ENCODE data around the gene IRF9.
A peak's percentile ranks its signal among the peaks of the same experiment; 100 is the strongest.

IRF9 gene

GRCh38 chr14:24146978-24147760, 13.9 kb upstream of the IRF9 start, which contains the start of gene RNF31:
RNF31 (plus strand) TSS chr14:24147498; CDS start chr14:24147699, 201 bp downstream.
- DNase-seq, result peak; percentile 100
- Mint-ChIP-seq H3K27ac (peak within 1 kb of the TSS; percentile 99), H3K4me1 (peaks cover 65% of the 10 kb centered on the region), H3K9me3 (no peaks in the 10 kb centered on the region), H3K36me3 (peaks cover 67% of the 10 kb centered on the region), H3K27me3 (no peaks in the 10 kb centered on the region), H3K4me3 (peak within 1 kb of the TSS; percentile 93)
- CTCF ChIA-PET, result interaction anchor here (0.8 to 8.0 kb wide), 7 partner anchors 10 to 284 kb away, joined by 3 to 67 read pairs (median 4); partner anchors contain the start of genes CIDEB, IRF9 and PSME1

GRCh38 chr14:24147761-24148428, 13.2 kb upstream of the IRF9 start:
- no peaks in the 10 kb centered on the region for H3K9me3 Mint-ChIP-seq
- CTCF ChIA-PET, result interaction anchor here (0.8 to 8.0 kb wide), 5 partner anchors 9 to 160 kb away, joined by 3 to 67 read pairs (median 4); partner anchors contain the start of genes CIDEB and IRF9
- peak overlapping the region; percentile 93 for H3K4me3 Mint-ChIP-seq
- H3K4me1 Mint-ChIP-seq, result peaks cover 61% of the 10 kb centered on the region
- no peaks in the 10 kb centered on the region for H3K27me3 Mint-ChIP-seq
- peak overlapping the region; percentile 81 for H3K27ac Mint-ChIP-seq
- DNase-seq, result peak; percentile 34
- H3K36me3 Mint-ChIP-seq, result peaks cover 66% of the 10 kb centered on the region

- Mint-ChIP-seq H3K36me3 (peaks cover 59% of the 10 kb centered on the region), H3K9me3 (no peaks in the 10 kb centered on the region), H3K4me1 (peaks cover 47% of the 10 kb centered on the region), H3K4me3 (peak overlapping the region; percentile 93), H3K27ac (peak overlapping the region; percentile 11), H3K27me3 (no peaks in the 10 kb centered on the region)
- CTCF ChIA-PET, result interaction anchor here (1.7 to 8.0 kb wide), 2 partner anchors 11 to 91 kb away, joined by 3 to 67 read pairs; partner anchors contain the start of gene IRF9
- no peak for DNase-seq
Observed at GRCh38 chr14:24149302-24149969, 11.6 kb upstream of the IRF9 start.

GRCh38 chr14:24150061-24150460, 11.0 kb upstream of the IRF9 start:
- Mint-ChIP-seq H3K9me3 (no peaks in the 10 kb centered on the region), H3K4me3 (no peak overlapping the region), H3K4me1 (peaks cover 45% of the 10 kb centered on the region), H3K27ac (no peak overlapping the region), H3K27me3 (no peaks in the 10 kb centered on the region), H3K36me3 (peaks cover 61% of the 10 kb centered on the region)
- no peak for DNase-seq
- CTCF ChIA-PET, result interaction anchor here (1.7 to 8.0 kb wide), 2 partner anchors 11 to 92 kb away, joined by 3 to 67 read pairs; partner anchors contain the start of gene IRF9

- Mint-ChIP-seq H3K4me1 (peaks cover 41% of the 10 kb centered on the region), H3K27ac (peak overlapping the region; percentile 75), H3K36me3 (peaks cover 62% of the 10 kb centered on the region), H3K9me3 (no peaks in the 10 kb centered on the region), H3K4me3 (no peak overlapping the region), H3K27me3 (no peaks in the 10 kb centered on the region)
- CTCF ChIA-PET, result interaction anchor here (0.6 to 8.0 kb wide), 4 partner anchors 10 to 92 kb away, joined by 3 to 67 read pairs (median 4); partner anchors contain the start of gene IRF9
- no peak for DNase-seq
Observed at GRCh38 chr14:24150567-24150966, 10.5 kb upstream of the IRF9 start.

GRCh38 chr14:24150993-24151392, 10.1 kb upstream of the IRF9 start:
- Mint-ChIP-seq H3K4me3 (no peak overlapping the region), H3K27ac (no peak overlapping the region), H3K4me1 (peaks cover 40% of the 10 kb centered on the region), H3K9me3 (no peaks in the 10 kb centered on the region), H3K36me3 (peaks cover 62% of the 10 kb centered on the region), H3K27me3 (no peaks in the 10 kb centered on the region)
- no peak for DNase-seq
- CTCF ChIA-PET, result interaction anchor here (0.6 to 8.0 kb wide), 4 partner anchors 10 to 93 kb away, joined by 3 to 67 read pairs (median 4); partner anchors contain the start of gene IRF9

- Mint-ChIP-seq H3K9me3 (no peaks in the 10 kb centered on the region), H3K4me1 (peaks cover 40% of the 10 kb centered on the region), H3K27ac (no peak overlapping the region), H3K27me3 (no peaks in the 10 kb centered on the region), H3K36me3 (peaks cover 58% of the 10 kb centered on the region), H3K4me3 (no peak overlapping the region)
- DNase-seq, result no peak
- CTCF ChIA-PET, result interaction anchor here (0.9 to 8.0 kb wide), 2 partner anchors 9 to 14 kb away, joined by 3 to 67 read pairs; partner anchors contain the start of gene IRF9
Observed at GRCh38 chr14:24151404-24152080, 9.5 kb upstream of the IRF9 start.

GRCh38 chr14:24155100-24155499, 6.0 kb upstream of the IRF9 start:
- DNase-seq, result no peak
- Mint-ChIP-seq H3K27me3 (no peaks in the 10 kb centered on the region), H3K9me3 (no peaks in the 10 kb centered on the region), H3K27ac (peak overlapping the region; percentile 7), H3K4me1 (peaks cover 28% of the 10 kb centered on the region), H3K36me3 (peaks cover 62% of the 10 kb centered on the region), H3K4me3 (no peak overlapping the region)
- CTCF ChIA-PET, result interaction anchor here (0.7 to 1.3 kb wide), 3 partner anchors 46 to 97 kb away, joined by 3 read pairs; partner anchors contain the start of gene MDP1

GRCh38 chr14:24156840-24157239, 4.2 kb upstream of the IRF9 start:
- Mint-ChIP-seq H3K36me3 (peaks cover 67% of the 10 kb centered on the region), H3K9me3 (no peaks in the 10 kb centered on the region), H3K27me3 (peaks cover 6% of the 10 kb centered on the region), H3K4me3 (no peak overlapping the region), H3K27ac (peak overlapping the region; percentile 61), H3K4me1 (peaks cover 37% of the 10 kb centered on the region)
- no peak for DNase-seq
- CTCF ChIA-PET, result interaction anchor here (0.7 kb wide), 1 partner anchor 9 kb away, joined by 3 read pairs; the partner anchor contains the start of gene RNF31

- peak overlapping the region; percentile 61 for H3K27ac Mint-ChIP-seq
- H3K36me3 Mint-ChIP-seq, result peaks cover 68% of the 10 kb centered on the region
- DNase-seq, result no peak
- peaks cover 6% of the 10 kb centered on the region for H3K27me3 Mint-ChIP-seq
- CTCF ChIA-PET, result interaction anchor here (0.7 to 1.4 kb wide), 2 partner anchors 10 to 99 kb away, joined by 3 read pairs; partner anchors contain the start of gene RNF31
- no peak overlapping the region for H3K4me3 Mint-ChIP-seq
- H3K9me3 Mint-ChIP-seq, result no peaks in the 10 kb centered on the region
- peaks cover 39% of the 10 kb centered on the region for H3K4me1 Mint-ChIP-seq
Observed at GRCh38 chr14:24157331-24157730, 3.7 kb upstream of the IRF9 start.

GRCh38 chr14:24159777-24160498, 1.1 kb upstream of the IRF9 start:
- peak overlapping the region; percentile 99 for H3K27ac Mint-ChIP-seq
- peaks cover 56% of the 10 kb centered on the region for H3K4me1 Mint-ChIP-seq
- CTCF ChIA-PET, result interaction anchor here (1.0 to 3.2 kb wide), 14 partner anchors 11 to 137 kb away, joined by 3 to 67 read pairs (median 8); partner anchors contain the start of genes DCAF11, EMC9, NRL and PSME1
- H3K27me3 Mint-ChIP-seq, result peaks cover 6% of the 10 kb centered on the region
- DNase-seq, result no peak
- H3K36me3 Mint-ChIP-seq, result peaks cover 81% of the 10 kb centered on the region
- H3K9me3 Mint-ChIP-seq, result no peaks in the 10 kb centered on the region
- H3K4me3 Mint-ChIP-seq, result no peak overlapping the region

- H3K36me3 Mint-ChIP-seq, result peaks cover 81% of the 10 kb centered on the region
- peaks cover 61% of the 10 kb centered on the region for H3K4me1 Mint-ChIP-seq
- peak overlapping the region; percentile 99 for H3K27ac Mint-ChIP-seq
- no peak overlapping the region for H3K4me3 Mint-ChIP-seq
- H3K9me3 Mint-ChIP-seq, result no peaks in the 10 kb centered on the region
- no peak for DNase-seq
- peaks cover 6% of the 10 kb centered on the region for H3K27me3 Mint-ChIP-seq
- CTCF ChIA-PET, result interaction anchor here (1.0 to 3.2 kb wide), 20 partner anchors 11 to 137 kb away, joined by 3 to 67 read pairs (median 6); partner anchors contain the start of genes DCAF11, EMC9, NRL and PSME1
Observed at GRCh38 chr14:24160499-24160849, 591 bp upstream of the IRF9 start.

Measured in activated naive CD4-positive, alpha-beta T cell treated with anti-CD3 and anti-CD28 coated beads, Interleukin-2, amount 10 ng/mL, durations not matched to agents 7 days and 5 days (primary cell).